ENCODE measurements around the gene EPG5. TPM values are rescaled to one million over a fixed set of nuclear protein-coding genes. Genes with fewer than 3 reads are reported as not detected.
A peak's percentile ranks its signal among the peaks of the same experiment; 100 is the strongest.
"Not testable (repeated sequence)": the region's sequence is repeated elsewhere in the genome, so short reads cannot be mapped to it uniquely, and the experiment has no call there.

EPG5 gene
- total RNA-seq, 2 experiments from 2014 or later, result 23.1 to 23.9 TPM

GRCh38 chr18:45999536-45999935, 32.4 kb upstream of the EPG5 start:
- DNase-seq (no peak), ATAC-seq (no peak)
- ChIA-PET CTCF (interaction anchor here (1.2 to 1.7 kb wide), 2 partner anchors 74 to 379 kb away, joined by 3 to 7 read pairs; no protein-coding TSS in a partner anchor), POLR2A (interaction anchor here (0.9 kb wide), 1 partner anchor 11 kb away, joined by 4 read pairs; no protein-coding TSS in a partner anchor)
- Mint-ChIP-seq H3K27ac (peak overlapping the region; percentile 25), H3K36me3 (ENCODE audit: low read depth) (peaks cover 15% of the 10 kb centered on the region), H3K4me1 (ENCODE audit: low read depth) (peaks cover 36% of the 10 kb centered on the region), H3K9me3 (ENCODE audit: insufficient read depth) (peaks cover 5% of the 10 kb centered on the region), H3K27me3 (ENCODE audit: low read depth) (no peaks in the 10 kb centered on the region), H3K4me3 (no peak overlapping the region)

GRCh38 chr18:45998244-45998643, 31.1 kb upstream of the EPG5 start:
- ChIA-PET POLR2A (interaction anchor here (0.6 to 1.8 kb wide), 4 partner anchors 15 to 73 kb away, joined by 3 to 6 read pairs (median 4); no protein-coding TSS in a partner anchor), CTCF (interaction anchor here (1.1 to 3.4 kb wide), 6 partner anchors 14 to 99 kb away, joined by 3 to 29 read pairs (median 4); partner anchors contain the start of gene PSTPIP2)
- peak overlapping the region; percentile 65 for H3K4me3 Mint-ChIP-seq
- ATAC-seq (peak; percentile 84), DNase-seq (peak; percentile 57)
- H3K36me3 Mint-ChIP-seq (ENCODE audit: low read depth), result peaks cover 15% of the 10 kb centered on the region
- H3K9me3 Mint-ChIP-seq (ENCODE audit: insufficient read depth), result peaks cover 5% of the 10 kb centered on the region
- peak overlapping the region; percentile 91 for H3K27ac Mint-ChIP-seq
- no peaks in the 10 kb centered on the region for H3K27me3 Mint-ChIP-seq (ENCODE audit: low read depth)
- H3K4me1 Mint-ChIP-seq (ENCODE audit: low read depth), result peaks cover 36% of the 10 kb centered on the region

- ChIA-PET POLR2A (interaction anchor here (0.6 to 1.8 kb wide), 6 partner anchors 16 to 74 kb away, joined by 3 to 6 read pairs (median 3); no protein-coding TSS in a partner anchor), CTCF (interaction anchor here (1.1 to 3.4 kb wide), 6 partner anchors 14 to 100 kb away, joined by 3 to 29 read pairs (median 4); partner anchors contain the start of gene PSTPIP2)
- H3K4me1 Mint-ChIP-seq (ENCODE audit: low read depth), result peaks cover 36% of the 10 kb centered on the region
- no peaks in the 10 kb centered on the region for H3K27me3 Mint-ChIP-seq (ENCODE audit: low read depth)
- H3K36me3 Mint-ChIP-seq (ENCODE audit: low read depth), result peaks cover 12% of the 10 kb centered on the region
- peaks cover 5% of the 10 kb centered on the region for H3K9me3 Mint-ChIP-seq (ENCODE audit: insufficient read depth)
- H3K4me3 Mint-ChIP-seq, result peak overlapping the region; percentile 65
- ATAC-seq (peak; percentile 76), DNase-seq (peak; percentile 50)
- H3K27ac Mint-ChIP-seq, result peak overlapping the region; percentile 91
Measured at GRCh38 chr18:45997700-45998151, 30.6 kb upstream of the EPG5 start.

- ATAC-seq, result no peak
- no peaks in the 10 kb centered on the region for H3K9me3 Mint-ChIP-seq (ENCODE audit: insufficient read depth)
- H3K27me3 Mint-ChIP-seq (ENCODE audit: low read depth), result no peaks in the 10 kb centered on the region
- H3K4me1 Mint-ChIP-seq (ENCODE audit: low read depth), result peaks cover 31% of the 10 kb centered on the region
- ChIA-PET POLR2A (no interaction called here), CTCF (interaction anchor here (3.4 kb wide), 1 partner anchor 77 kb away, joined by 29 read pairs; the partner anchor contains the start of gene PSTPIP2)
- H3K4me3 Mint-ChIP-seq, result no peak overlapping the region
- H3K27ac Mint-ChIP-seq, result no peak overlapping the region
- DNase-seq, result no peak
- peaks cover 7% of the 10 kb centered on the region for H3K36me3 Mint-ChIP-seq (ENCODE audit: low read depth)
Measured at GRCh38 chr18:45995461-45995860, 28.3 kb upstream of the EPG5 start.

GRCh38 chr18:45993438-45993837, 26.3 kb upstream of the EPG5 start:
- ATAC-seq (no peak), DNase-seq (no peak)
- H3K4me3 Mint-ChIP-seq, result no peak overlapping the region
- no peaks in the 10 kb centered on the region for H3K27me3 Mint-ChIP-seq (ENCODE audit: low read depth)
- POLR2A ChIA-PET, result no interaction called here
- no peaks in the 10 kb centered on the region for H3K9me3 Mint-ChIP-seq (ENCODE audit: insufficient read depth)
- CTCF ChIA-PET, result no interaction called here
- peaks cover 19% of the 10 kb centered on the region for H3K4me1 Mint-ChIP-seq (ENCODE audit: low read depth)
- peaks cover 8% of the 10 kb centered on the region for H3K36me3 Mint-ChIP-seq (ENCODE audit: low read depth)
- no peak overlapping the region for H3K27ac Mint-ChIP-seq

GRCh38 chr18:45992527-45992926, 25.4 kb upstream of the EPG5 start:
- H3K27me3 Mint-ChIP-seq (ENCODE audit: low read depth); H3K9me3 Mint-ChIP-seq (ENCODE audit: insufficient read depth); DNase-seq; H3K4me1 Mint-ChIP-seq (ENCODE audit: low read depth); H3K27ac Mint-ChIP-seq; H3K36me3 Mint-ChIP-seq (ENCODE audit: low read depth); ATAC-seq; H3K4me3 Mint-ChIP-seq; POLR2A ChIA-PET: not testable (repeated sequence)
- CTCF ChIA-PET, result interaction anchor here (0.7 kb wide), 1 partner anchor 81 kb away, joined by 3 read pairs; no protein-coding TSS in a partner anchor

- no peaks in the 10 kb centered on the region for H3K9me3 Mint-ChIP-seq (ENCODE audit: insufficient read depth)
- peaks cover 8% of the 10 kb centered on the region for H3K36me3 Mint-ChIP-seq (ENCODE audit: low read depth)
- no peak overlapping the region for H3K4me3 Mint-ChIP-seq
- H3K4me1 Mint-ChIP-seq (ENCODE audit: low read depth), result peaks cover 5% of the 10 kb centered on the region
- POLR2A ChIA-PET, result no interaction called here
- CTCF ChIA-PET, result interaction anchor here (0.7 kb wide), 1 partner anchor 82 kb away, joined by 3 read pairs; no protein-coding TSS in a partner anchor
- DNase-seq (no peak), ATAC-seq (no peak)
- H3K27me3 Mint-ChIP-seq (ENCODE audit: low read depth), result no peaks in the 10 kb centered on the region
- no peak overlapping the region for H3K27ac Mint-ChIP-seq
Measured at GRCh38 chr18:45991788-45992187, 24.7 kb upstream of the EPG5 start.

GRCh38 chr18:45984546-45985235, 17.6 kb upstream of the EPG5 start:
- peaks cover 4% of the 10 kb centered on the region for H3K36me3 Mint-ChIP-seq (ENCODE audit: low read depth)
- no peaks in the 10 kb centered on the region for H3K27me3 Mint-ChIP-seq (ENCODE audit: low read depth)
- no peak for ATAC-seq
- ChIA-PET POLR2A (no interaction called here), CTCF (no interaction called here)
- no peak overlapping the region for H3K4me3 Mint-ChIP-seq
- no peaks in the 10 kb centered on the region for H3K4me1 Mint-ChIP-seq (ENCODE audit: low read depth)
- no peak for DNase-seq
- no peaks in the 10 kb centered on the region for H3K9me3 Mint-ChIP-seq (ENCODE audit: insufficient read depth)
- H3K27ac Mint-ChIP-seq, result no peak overlapping the region

GRCh38 chr18:45981821-45982220, 14.7 kb upstream of the EPG5 start:
- Mint-ChIP-seq H3K4me3 (no peak overlapping the region), H3K27me3 (ENCODE audit: low read depth) (no peaks in the 10 kb centered on the region), H3K36me3 (ENCODE audit: low read depth) (no peaks in the 10 kb centered on the region), H3K4me1 (ENCODE audit: low read depth) (no peaks in the 10 kb centered on the region), H3K9me3 (ENCODE audit: insufficient read depth) (no peaks in the 10 kb centered on the region), H3K27ac (no peak overlapping the region)
- ATAC-seq (no peak), DNase-seq (no peak)
- ChIA-PET CTCF (interaction anchor here (1.4 to 1.8 kb wide), 2 partner anchors 7 to 92 kb away, joined by 3 to 8 read pairs; no protein-coding TSS in a partner anchor), POLR2A (no interaction called here)

- H3K9me3 Mint-ChIP-seq (ENCODE audit: insufficient read depth), result no peaks in the 10 kb centered on the region
- H3K4me1 Mint-ChIP-seq (ENCODE audit: low read depth), result peaks cover 2% of the 10 kb centered on the region
- DNase-seq (no peak), ATAC-seq (no peak)
- H3K27me3 Mint-ChIP-seq (ENCODE audit: low read depth), result no peaks in the 10 kb centered on the region
- no peak overlapping the region for H3K27ac Mint-ChIP-seq
- H3K36me3 Mint-ChIP-seq (ENCODE audit: low read depth), result no peaks in the 10 kb centered on the region
- no peak overlapping the region for H3K4me3 Mint-ChIP-seq
- POLR2A ChIA-PET, result no interaction called here
- CTCF ChIA-PET, result no interaction called here
Measured at GRCh38 chr18:45980229-45980628, 13.1 kb upstream of the EPG5 start.

GRCh38 chr18:45978084-45978483, 11.0 kb upstream of the EPG5 start:
- H3K27ac Mint-ChIP-seq, result no peak overlapping the region
- no peaks in the 10 kb centered on the region for H3K27me3 Mint-ChIP-seq (ENCODE audit: low read depth)
- POLR2A ChIA-PET, result no interaction called here
- H3K9me3 Mint-ChIP-seq (ENCODE audit: insufficient read depth), result no peaks in the 10 kb centered on the region
- H3K4me3 Mint-ChIP-seq, result no peak overlapping the region
- no peak for DNase-seq
- peaks cover 7% of the 10 kb centered on the region for H3K4me1 Mint-ChIP-seq (ENCODE audit: low read depth)
- H3K36me3 Mint-ChIP-seq (ENCODE audit: low read depth), result no peaks in the 10 kb centered on the region
- no peak for ATAC-seq
- CTCF ChIA-PET, result interaction anchor here (1.5 to 3.4 kb wide), 2 partner anchors 96 to 312 kb away, joined by 3 to 25 read pairs; no protein-coding TSS in a partner anchor

GRCh38 chr18:45976974-45977373, 9.8 kb upstream of the EPG5 start:
- H3K4me1 Mint-ChIP-seq (ENCODE audit: low read depth), result peaks cover 7% of the 10 kb centered on the region
- no peaks in the 10 kb centered on the region for H3K9me3 Mint-ChIP-seq (ENCODE audit: insufficient read depth)
- ATAC-seq (no peak), DNase-seq (no peak)
- no peak overlapping the region for H3K4me3 Mint-ChIP-seq
- no peaks in the 10 kb centered on the region for H3K36me3 Mint-ChIP-seq (ENCODE audit: low read depth)
- no peak overlapping the region for H3K27ac Mint-ChIP-seq
- H3K27me3 Mint-ChIP-seq (ENCODE audit: low read depth), result no peaks in the 10 kb centered on the region
- ChIA-PET POLR2A (no interaction called here), CTCF (interaction anchor here (1.1 to 3.4 kb wide), 3 partner anchors 36 to 283 kb away, joined by 3 to 25 read pairs (median 4); no protein-coding TSS in a partner anchor)
